ENCODE data around the gene PILRA. TPM values are rescaled to one million over a fixed set of nuclear protein-coding genes. Genes with fewer than 3 reads are reported as not detected.
"Not testable (repeated sequence)": the region's sequence is repeated elsewhere in the genome, so short reads cannot be mapped to it uniquely, and the experiment has no call there.

Gene PILRA
- total RNA-seq, 1 donor from 2014 or later = 3.2 TPM

DNA sequence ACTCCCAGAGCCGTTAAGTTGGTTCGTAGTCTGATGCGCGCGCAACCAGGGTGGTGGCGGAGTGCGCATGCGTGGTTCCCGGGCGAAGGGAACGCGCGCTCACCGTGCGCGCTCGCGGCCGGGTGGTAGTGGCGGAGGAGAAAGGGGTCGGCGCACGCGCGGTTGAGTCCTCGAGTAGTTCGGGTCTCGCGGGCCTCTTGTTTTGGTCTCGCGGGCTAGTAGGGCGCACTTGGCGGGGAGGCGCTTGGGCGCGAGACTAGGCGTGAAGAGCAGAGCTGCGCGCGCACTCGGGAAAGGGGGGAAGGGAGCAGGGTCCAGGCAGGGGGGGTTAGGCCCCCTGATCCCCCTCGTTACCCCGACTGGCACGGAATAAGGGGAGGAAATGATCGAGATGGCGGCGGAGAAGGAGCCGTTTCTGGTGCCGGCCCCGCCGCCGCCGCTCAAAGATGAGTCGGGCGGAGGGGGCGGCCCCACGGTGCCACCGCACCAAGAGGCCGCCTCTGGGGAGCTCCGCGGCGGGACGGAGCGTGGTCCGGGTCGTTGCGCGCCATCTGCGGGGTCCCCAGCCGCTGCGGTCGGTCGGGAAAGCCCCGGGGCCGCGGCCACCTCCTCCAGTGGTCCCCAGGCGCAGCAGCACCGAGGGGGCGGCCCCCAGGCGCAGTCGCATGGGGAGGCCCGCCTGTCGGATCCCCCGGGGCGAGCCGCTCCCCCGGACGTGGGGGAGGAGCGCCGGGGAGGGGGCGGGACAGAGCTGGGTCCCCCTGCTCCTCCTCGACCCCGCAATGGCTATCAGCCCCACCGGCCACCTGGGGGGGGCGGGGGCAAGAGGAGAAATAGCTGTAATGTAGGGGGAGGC, 56.6 kb downstream of the PILRA start, which contains the start of gene MEPCE:
Gene MEPCE (plus strand): TSS at position 195 of the 856 bp plus-strand sequence. CDS start 188 bp downstream, at position 383.
- DNase-seq = peak; percentile 99
- ATAC-seq = peak; percentile 73
- intact Hi-C loops (cut with micrococcal nuclease) = no loop called here

GRCh38 chr7:100430493-100431285, 57.4 kb downstream of the PILRA start:
- intact Hi-C loops (cut with micrococcal nuclease) = no loop called here
- DNase-seq (peak; percentile 49), ATAC-seq (no peak)

GRCh38 chr7:100431286-100431735, 58.0 kb downstream of the PILRA start:
- intact Hi-C loops (cut with micrococcal nuclease) = no loop called here
- DNase-seq (no peak), ATAC-seq (no peak)

GRCh38 chr7:100432053-100432452, 58.8 kb downstream of the PILRA start:
- intact Hi-C loops (cut with micrococcal nuclease) = no loop called here
- DNase-seq (no peak), ATAC-seq (no peak)

GRCh38 chr7:100432621-100433275, 59.5 kb downstream of the PILRA start:
- intact Hi-C loops (cut with micrococcal nuclease) = no loop called here
- DNase-seq (no peak), ATAC-seq (no peak)

- intact Hi-C loops (cut with micrococcal nuclease) = no loop called here
These were observed 59.9 kb downstream of the PILRA start for GRCh38 chr7:100433276-100433591.

DNA sequence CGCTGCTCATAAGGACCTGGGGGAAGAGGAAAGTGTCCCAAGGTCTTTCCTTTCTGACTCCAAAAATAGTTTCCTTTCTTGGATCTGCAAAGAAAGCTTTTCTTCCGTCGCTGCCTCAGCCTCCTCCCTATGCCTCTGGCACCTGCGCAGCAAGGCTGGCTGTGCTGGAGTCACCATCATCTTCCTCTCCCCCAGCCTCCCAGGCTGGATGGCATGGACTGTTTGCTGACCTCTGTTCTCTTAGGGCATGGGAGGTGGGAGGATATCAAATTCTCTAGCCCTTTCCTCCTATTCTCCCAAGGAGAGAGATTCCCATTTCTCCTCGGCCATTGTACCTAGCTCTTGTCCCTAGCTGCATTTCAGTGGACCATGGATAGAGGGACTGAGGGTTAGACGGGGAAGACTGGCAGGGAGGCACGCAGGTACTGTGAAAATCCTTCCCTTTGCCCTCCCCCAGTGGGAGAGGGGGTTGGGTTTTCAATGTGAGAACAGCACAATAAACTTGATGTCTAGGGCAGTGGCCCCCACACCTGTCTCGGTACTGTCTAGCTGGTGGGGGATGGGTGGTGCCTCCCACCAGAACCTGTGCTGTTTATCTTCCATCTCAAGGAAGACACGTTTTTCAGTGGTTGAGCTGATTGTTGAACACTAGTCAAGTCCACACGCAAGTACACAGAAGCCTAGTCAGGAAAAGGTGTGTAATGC, 60.5 kb downstream of the PILRA start:
- intact Hi-C loops (cut with micrococcal nuclease) = no loop called here
- no peak for ATAC-seq
- no peak for DNase-seq

More at GRCh38 chr7:100433276-100433591, 59.9 kb downstream of the PILRA start:
- ATAC-seq (no peak), DNase-seq (no peak)

GRCh38 chr7:100434297-100435144, 61.2 kb downstream of the PILRA start:
- DNase-seq (no peak), ATAC-seq (no peak)
- intact Hi-C loops (cut with micrococcal nuclease) = no loop called here

DNA sequence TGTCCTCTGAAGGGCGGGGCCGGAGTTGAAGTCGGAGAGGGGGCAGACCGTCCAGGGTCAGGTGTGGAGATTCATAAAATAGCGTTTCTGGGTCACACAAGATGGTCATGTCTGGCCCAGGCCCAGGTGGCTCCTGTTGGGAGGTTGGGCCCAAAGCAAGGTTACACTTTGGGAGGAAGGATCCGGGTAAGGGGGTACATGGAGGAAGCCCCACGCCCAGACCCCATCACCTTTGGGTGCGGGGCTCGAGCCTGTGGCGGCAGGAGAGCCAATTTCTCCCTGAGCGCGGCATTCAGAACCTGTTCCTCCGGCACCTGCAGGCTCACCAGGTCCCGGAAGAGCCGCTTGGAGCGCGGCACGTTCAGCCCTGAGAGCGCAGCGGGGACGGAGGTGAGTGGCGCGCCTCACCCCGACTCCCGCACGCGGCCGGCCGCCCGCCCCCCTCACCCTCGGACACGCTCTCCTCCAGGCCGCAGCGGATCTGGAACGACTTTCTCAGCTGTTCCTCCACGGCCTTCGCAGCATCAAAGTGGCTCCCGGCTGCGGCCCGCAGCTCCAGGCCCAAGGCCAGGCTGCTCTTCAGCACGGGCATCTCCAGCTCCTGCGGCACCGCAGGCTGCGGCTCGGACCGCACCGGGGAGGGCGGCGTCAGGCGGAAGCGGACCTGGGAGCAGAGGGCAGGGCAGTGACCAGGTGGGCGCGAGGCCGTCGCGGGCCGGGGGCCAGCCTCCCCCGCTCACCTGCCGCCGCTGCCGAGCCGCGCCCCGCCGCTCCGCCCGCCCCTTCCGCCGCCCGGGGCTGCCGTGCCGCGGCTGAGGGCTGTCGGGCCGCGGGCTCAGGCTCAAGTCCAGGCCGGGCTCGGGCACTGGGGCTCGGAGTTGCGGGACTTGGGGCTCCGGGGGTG, 62.4 kb downstream of the PILRA start:
- ATAC-seq (peak; percentile 41), DNase-seq (peak; percentile 55)

DNA sequence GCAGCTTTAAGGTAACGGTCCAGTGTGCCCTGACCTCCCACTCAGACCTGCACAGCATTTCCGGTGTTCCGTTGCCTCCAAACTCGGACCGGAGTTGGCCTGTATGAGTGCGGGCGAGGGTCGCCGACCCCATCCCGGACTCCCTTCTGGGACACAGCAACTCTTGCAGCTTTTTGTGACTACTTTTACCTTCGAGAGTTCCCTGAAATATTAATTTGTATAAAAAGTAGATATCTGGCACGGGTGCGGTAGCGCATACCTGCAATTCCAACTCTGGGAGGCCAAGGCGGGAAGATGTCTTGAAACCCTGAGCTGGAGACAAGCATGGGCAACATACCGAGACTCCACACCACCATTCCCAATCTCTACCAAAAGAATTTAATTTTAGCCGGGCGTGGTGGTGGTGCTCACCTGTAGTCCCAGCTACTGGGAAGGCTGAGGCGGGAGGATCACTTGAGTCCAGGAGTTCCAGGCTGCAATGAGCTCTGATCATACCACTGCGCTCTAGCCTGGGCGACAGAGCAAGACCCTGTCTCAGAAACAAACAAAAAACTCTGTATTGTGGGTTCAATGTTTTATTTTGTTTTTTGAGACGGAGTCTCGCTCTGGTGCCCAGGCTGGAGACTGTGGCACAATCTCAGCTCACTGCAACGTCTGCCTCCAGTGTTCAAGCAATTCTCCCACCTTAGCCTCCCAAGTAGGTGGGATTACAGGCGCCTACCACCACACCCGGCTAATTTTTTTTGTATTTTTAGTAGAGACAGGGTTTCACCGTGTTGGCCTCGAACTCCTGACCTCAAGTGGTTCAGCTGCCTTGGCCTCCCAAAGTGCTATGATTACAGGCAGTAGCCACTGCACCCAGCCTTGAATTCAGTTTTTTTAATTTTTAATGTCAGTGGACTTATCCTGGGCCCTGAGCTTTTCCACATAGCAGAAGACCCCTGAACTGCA, 64.1 kb downstream of the PILRA start:
- DNase-seq (no peak), ATAC-seq (peak; percentile 2)
- intact Hi-C loops (cut with micrococcal nuclease) = no loop called here

More for the DNA sequence above, 62.4 kb downstream of the PILRA start:
- intact Hi-C loops (cut with micrococcal nuclease) = no loop called here

DNA sequence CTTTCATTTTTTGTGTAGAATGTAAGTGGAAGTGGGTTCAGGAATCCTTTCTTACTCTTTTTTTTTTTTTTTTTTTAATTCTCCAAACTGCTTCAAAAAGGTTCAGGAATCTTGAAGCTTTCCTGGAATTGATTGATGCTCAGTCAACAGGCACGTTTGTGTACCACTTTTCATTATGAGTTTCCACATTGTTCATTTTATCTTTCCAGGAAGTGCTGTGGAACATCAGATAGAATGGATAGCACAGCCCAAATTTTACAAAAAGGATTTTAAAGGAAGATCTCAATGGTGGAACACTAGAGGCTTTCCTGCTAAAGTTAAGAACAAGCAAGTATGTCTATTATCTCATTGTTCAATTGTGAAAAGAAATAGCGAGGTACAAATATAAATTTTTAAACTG, 64.9 kb downstream of the PILRA start:
- ATAC-seq (no peak), DNase-seq (no peak)
- intact Hi-C loops (cut with micrococcal nuclease) = no loop called here

- intact Hi-C loops (cut with micrococcal nuclease); ATAC-seq; DNase-seq: not testable (repeated sequence)
These were observed 65.4 kb downstream of the PILRA start for GRCh38 chr7:100438731-100439130.

DNA sequence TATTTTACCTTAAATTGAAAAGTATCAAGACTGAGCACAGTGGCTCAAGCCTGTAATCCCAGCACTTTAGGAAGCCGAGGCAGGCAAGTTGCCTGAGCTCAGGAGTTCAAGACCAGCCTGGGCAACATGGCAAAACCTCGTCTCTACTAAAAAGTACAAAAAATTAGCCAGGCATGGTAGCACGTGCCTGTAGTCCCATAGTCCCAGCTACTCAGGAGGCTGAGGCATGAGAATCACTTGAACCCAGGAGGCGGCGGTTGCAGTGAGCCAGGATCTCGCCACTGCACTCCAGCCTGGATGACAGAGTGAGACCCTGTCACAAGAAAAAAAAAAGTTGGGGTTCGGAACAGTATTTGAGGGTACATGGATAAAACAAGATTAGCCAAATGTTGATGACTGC, 66.0 kb downstream of the PILRA start:
- ATAC-seq; intact Hi-C loops (cut with micrococcal nuclease): not testable (repeated sequence)

DNA sequence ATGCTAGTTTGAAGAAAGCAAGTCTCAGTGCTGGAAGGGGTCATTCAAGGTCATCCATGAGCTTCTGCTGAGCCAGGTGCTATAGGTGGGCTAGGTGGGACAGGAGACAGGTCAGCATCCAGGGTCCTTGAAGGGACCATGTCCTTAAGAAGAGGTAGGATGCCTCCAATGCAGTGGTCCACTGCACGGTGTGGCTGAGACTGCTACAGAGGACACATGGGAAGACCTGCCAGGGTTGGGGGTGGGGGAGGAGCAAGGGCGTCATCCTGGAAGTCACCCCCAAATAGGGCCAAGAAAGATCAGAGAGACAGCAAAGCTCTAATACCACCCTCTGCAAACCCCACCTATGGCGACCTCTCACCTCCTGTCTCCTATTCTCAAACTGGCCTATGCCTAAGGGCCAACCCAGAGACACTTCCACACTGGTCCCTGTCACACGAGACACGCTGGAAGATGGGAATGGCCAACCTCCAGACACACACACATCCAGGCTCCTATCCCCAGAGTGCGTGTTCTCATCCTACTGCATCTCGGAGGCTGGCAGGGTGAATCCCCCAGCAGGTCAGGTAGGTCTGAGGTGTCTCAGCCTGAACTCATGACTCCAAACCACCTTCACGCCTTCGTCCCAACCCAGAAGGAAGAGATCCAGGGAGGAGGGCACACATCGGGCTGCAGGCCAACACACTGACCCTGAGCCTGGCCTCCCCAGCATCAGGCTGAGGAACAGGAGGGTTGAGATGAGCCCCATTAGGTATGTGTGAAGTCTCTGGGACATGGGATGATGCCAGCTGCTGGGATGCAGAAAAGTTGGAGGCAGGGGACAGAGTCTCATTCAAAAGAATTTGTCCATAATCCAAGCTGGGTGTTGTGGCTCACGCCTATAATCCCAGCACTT, 68.6 kb downstream of the PILRA start:
- ATAC-seq (no peak), DNase-seq (no peak)
- intact Hi-C loops (cut with micrococcal nuclease) = no loop called here

More for the DNA sequence above, 66.0 kb downstream of the PILRA start:
- not testable (repeated sequence) for DNase-seq

Data from left ventricle myocardium superior (tissue), 1 donor.